Brain microvascular endothelial cell (primary cell): Measurements from ENCODE around the gene AMPD3.

Experiments
- DNase-seq: peaks from one replicate; pipeline ENCODE4 v3.0.0-alpha.2; 2020
- H3K27ac ChIP-seq: fragments of 250-450 bp; sonication (Bioruptor Pico); 2 replicates; pipeline ENCODE4 v1.5.1; 2020; ENCODE audit warnings: mild to moderate bottlenecking, moderate library complexity
- H3K27me3 ChIP-seq: fragments of 250-450 bp; sonication (Bioruptor Pico); replicated peaks from 2 replicates; pipeline ENCODE4 v1.5.1; 2020; ENCODE audit warnings: mild to moderate bottlenecking
- H3K36me3 ChIP-seq: fragments of 250-450 bp; sonication (Bioruptor Pico); replicated peaks from 2 replicates; pipeline ENCODE4 v1.5.1; 2020; ENCODE audit warnings: mild to moderate bottlenecking
- H3K4me3 ChIP-seq: 2 replicates; pipeline ENCODE4 v1.5.1; 2011; ENCODE audit warnings: low read depth, mild to moderate bottlenecking, control low read depth, low read length, moderate library complexity
- in situ Hi-C: cut with HindIII; loops from 2 replicates; pipeline ENCODE4 v1.10.0; 2017; ENCODE audit warnings: low sequenced_read_pairs, low pct_ligation_motif_present
- TF ChIP-seq, protein P1 (sequence below): IDR thresholded peaks from 2 replicates; pipeline ENCODE4 v1.5.1; 2011; ENCODE audit warnings: low read depth, mild to moderate bottlenecking, moderate library complexity, low read length, control low read depth, inconsistent platforms; ENCODE audit errors: missing control alignments

AMPD3 gene

DNA sequence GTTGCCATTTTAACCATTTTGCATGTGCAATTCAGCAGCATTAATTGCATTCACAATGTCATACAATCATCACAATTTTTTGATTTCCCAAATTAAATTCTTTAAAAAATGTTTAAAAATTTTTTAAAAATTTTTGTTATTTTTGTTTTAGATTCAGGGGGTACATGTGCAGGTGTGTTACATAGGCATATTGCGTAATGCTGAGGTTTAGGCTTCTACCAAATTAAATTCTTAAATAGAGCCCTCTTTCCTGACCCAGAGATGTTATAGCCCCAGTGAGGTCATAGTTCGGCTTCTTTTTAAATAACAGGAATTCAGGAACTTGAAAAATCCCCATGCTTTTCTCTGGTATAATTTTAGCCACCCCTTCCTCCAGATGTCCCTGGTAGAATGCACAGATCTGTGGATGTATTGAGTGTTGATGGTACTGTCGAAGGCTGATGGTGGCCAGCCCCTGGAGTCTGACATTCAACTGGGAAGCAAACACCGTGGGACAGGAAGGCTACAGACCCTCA, 11.3 kb upstream of the AMPD3 start:
- TF ChIP-seq, protein P1, sequence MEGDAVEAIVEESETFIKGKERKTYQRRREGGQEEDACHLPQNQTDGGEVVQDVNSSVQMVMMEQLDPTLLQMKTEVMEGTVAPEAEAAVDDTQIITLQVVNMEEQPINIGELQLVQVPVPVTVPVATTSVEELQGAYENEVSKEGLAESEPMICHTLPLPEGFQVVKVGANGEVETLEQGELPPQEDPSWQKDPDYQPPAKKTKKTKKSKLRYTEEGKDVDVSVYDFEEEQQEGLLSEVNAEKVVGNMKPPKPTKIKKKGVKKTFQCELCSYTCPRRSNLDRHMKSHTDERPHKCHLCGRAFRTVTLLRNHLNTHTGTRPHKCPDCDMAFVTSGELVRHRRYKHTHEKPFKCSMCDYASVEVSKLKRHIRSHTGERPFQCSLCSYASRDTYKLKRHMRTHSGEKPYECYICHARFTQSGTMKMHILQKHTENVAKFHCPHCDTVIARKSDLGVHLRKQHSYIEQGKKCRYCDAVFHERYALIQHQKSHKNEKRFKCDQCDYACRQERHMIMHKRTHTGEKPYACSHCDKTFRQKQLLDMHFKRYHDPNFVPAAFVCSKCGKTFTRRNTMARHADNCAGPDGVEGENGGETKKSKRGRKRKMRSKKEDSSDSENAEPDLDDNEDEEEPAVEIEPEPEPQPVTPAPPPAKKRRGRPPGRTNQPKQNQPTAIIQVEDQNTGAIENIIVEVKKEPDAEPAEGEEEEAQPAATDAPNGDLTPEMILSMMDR, result no peak
- Histone ChIP-seq H3K27me3 (no peaks in the 10 kb centered on the region), H3K4me3 (no peak overlapping the region), H3K36me3 (no peaks in the 10 kb centered on the region), H3K27ac (no peak overlapping the region)
- in situ Hi-C loops, result no loop called here
- DNase-seq, result no peak

DNA sequence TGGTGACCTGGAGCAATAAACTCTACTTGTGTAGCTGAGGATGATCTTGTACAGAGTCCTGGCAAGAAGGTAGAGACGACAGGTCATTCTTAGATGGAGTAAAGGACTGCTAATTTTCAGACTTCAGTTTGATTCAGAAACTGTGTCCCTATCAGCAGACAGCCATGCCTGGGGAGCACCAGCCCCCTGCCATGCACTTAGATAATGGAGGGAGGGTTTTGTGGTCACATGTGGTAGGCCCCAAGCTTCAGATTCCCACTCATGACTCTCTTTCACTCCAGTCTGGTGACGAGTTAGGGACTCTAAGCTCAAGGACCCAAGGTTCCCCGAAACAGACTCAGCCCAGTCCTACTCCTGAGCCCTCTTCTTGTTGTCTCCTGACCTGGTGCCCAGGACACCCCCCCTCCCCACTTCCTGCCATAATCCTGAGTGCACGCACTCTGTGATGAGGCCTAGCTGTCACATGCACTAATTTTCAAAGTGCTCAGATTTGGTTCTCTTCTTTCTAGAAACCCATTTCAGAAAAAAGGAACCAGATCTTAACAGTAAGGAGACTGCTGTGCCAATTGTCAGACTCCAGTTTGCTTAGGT, 10.2 kb upstream of the AMPD3 start:
- in situ Hi-C loops, result no loop called here
- Histone ChIP-seq H3K27ac (no peak overlapping the region), H3K36me3 (no peaks in the 10 kb centered on the region), H3K4me3 (no peak overlapping the region), H3K27me3 (no peaks in the 10 kb centered on the region)
- TF ChIP-seq, protein P1, result no peak
- no peak for DNase-seq

DNA sequence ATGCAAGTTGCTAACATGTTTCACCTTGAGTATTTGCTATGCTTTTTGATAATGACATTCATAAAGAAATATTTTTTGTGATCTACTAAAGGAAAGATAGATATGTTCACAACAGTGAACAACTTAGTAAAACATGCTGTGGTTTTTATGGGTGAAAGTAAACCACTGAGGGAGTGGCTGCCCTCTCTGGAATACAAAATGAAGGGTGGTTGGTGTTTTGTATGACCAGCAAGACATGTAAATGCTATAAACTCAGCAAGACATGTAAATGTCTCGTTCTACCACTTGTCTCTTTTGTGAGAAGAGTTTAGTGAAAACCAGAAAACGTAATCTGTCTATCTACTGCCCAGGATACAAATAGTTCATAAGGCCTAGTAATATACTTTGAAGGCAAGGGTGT, 7.6 kb upstream of the AMPD3 start:
- DNase-seq, result no peak
- Histone ChIP-seq H3K36me3 (no peaks in the 10 kb centered on the region), H3K27ac (no peak overlapping the region), H3K27me3 (no peaks in the 10 kb centered on the region), H3K4me3 (no peak overlapping the region)
- TF ChIP-seq, protein P1, result no peak
- in situ Hi-C loops, result no loop called here

DNA sequence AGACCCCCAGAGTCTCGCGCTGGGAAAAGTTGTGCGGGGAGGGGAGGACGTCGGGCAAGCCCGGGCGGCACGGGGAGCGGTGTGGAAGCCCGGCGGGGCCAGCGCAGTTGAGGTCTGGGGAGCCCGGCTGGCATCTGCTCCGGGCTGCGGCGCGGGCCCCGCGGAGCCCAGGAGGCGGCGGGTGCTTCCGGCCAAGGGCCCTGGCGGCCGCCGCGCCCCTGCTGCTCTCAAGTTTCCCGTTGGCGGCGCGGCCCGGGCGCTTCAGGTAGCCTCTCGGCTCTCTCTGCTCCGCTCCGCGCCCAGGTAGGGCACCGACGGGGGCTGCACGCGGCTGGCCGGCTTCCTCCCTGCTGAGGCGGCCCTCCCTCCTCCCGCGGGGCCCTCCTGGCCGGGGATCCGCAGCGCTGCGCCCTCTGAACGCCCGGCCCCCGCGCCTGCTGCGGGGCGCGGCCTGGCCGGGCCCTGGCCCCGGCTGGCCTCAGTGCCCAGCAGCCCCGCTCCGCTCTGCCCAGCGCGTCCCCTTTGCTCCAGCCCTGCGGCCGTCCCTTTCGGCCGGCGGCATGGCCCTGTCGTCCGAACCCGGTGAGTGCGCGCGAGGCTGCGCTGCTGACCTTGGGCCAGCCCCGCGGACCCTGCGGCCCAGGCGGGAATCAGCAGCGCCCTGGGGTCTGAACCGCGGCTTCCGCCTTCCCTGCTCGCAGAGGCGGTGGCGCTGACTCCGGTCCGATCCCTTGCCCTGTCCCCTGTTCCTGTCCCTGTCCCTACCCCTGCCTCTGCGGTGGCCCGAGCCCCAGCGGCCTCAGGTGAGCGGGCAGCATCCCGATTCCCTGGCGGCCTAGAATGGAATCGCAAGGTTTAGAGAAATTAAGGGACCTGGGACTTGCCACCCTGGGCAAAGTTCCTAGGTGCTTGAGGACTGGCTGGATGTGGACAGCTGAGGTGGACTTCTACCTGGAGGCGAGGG, 4.3 kb upstream of the AMPD3 start:
- H3K27me3 ChIP-seq, result no peaks in the 10 kb centered on the region
- peak overlapping the region; percentile 55 for H3K4me3 ChIP-seq
- no peak overlapping the region for H3K27ac ChIP-seq
- TF ChIP-seq, protein P1, result peak; percentile 72
- in situ Hi-C loops, result no loop called here
- H3K36me3 ChIP-seq, result no peaks in the 10 kb centered on the region
- no peak for DNase-seq

DNA sequence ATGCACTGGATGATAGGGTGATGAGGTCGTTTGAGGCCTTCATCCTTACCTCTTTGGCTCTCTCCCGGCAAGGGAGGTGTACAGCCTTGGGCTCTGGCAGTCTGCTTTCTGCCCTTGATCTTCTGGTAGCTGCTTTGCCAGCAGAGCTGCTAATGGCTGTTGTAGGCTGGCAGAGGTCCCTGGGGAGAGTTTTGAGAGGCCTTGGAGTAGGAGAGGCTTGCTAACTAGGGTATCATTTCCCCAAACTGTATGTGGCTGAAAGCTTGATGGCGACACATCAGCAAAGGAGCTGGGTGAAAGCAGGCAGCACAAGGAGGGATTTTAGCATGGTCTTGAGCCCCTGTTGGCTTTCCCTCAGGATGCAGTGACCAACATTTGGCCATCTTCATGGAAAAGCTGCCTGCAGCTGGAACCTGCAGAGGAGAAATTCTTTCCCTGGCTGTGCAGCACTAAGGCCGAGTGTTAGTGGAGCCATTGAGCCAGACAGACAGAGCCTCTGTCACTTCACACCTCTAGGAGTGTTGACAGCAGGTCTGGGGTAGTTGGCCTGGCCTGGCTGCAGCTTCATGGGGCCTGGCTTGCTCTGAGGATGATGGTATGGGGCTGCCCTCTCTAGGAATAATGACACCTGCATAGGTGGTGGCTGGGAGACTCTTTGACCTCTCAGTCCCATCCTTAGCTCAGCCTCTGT, 3.5 kb upstream of the AMPD3 start:
- Histone ChIP-seq H3K27ac (no peak overlapping the region), H3K27me3 (no peaks in the 10 kb centered on the region), H3K36me3 (no peaks in the 10 kb centered on the region), H3K4me3 (no peak overlapping the region)
- TF ChIP-seq, protein P1, result no peak
- DNase-seq, result no peak
- in situ Hi-C loops, result no loop called here
